Keratinocyte (primary cell): ENCODE measurements around the gene MYCL. TPM values are rescaled to one million over a fixed set of nuclear protein-coding genes. Genes with fewer than 3 reads are reported as not detected.

ENCODE experiments used
- DNase-seq: peaks from one replicate; pipeline ENCODE4 v3.0.0-alpha.2; 2011; ENCODE audit warnings: low read depth, missing footprints, low spot score
- FAIRE-seq: peaks from 2 replicates; lab custom pipeline; 2011; peaks lifted over from hg19 to GRCh38; lab: Jason Lieb, UNC
- H2AFZ ChIP-seq: 2 replicates; pipeline ENCODE4 v1.6.0; 2012; ENCODE audit warnings: low read length, control low read depth, inconsistent platforms; ENCODE audit not compliant: control insufficient read depth
- H3K27ac ChIP-seq: 2 replicates; pipeline ENCODE4 v1.5.1; 2011; ENCODE audit warnings: low read length; ENCODE audit not compliant: control insufficient read depth, insufficient read depth
- H3K27me3 ChIP-seq: 3 replicates; pipeline ENCODE4 v1.6.0; 2011; ENCODE audit warnings: low read length; ENCODE audit not compliant: control insufficient read depth, insufficient read depth; ENCODE audit errors: extremely low read depth
- H3K36me3 ChIP-seq, 2 experiments: 2 replicates in 1 of 2; 3 replicates in 1 of 2; pipeline ENCODE4 v1.5.1; 2011; ENCODE audit warnings: low read length in 2 of 2, mild to moderate bottlenecking in 1 of 2; ENCODE audit not compliant: control insufficient read depth in 2 of 2, insufficient read depth in 2 of 2; ENCODE audit errors: extremely low read depth in 1 of 2
- H3K4me1 ChIP-seq: 3 replicates; pipeline ENCODE4 v1.5.1; 2011; ENCODE audit warnings: low read length; ENCODE audit not compliant: control insufficient read depth, insufficient read depth; ENCODE audit errors: extremely low read depth
- H3K4me2 ChIP-seq: 3 replicates; pipeline ENCODE4 v1.6.0; 2011; ENCODE audit warnings: low read depth, low read length; ENCODE audit not compliant: control insufficient read depth, insufficient read depth; ENCODE audit errors: extremely low read depth
- H3K4me3 ChIP-seq, 3 experiments: fragments of 200-600 bp in 1 of 3; sonication (generic) in 1 of 3; 2 replicates in 2 of 3; 3 replicates in 1 of 3; pipeline ENCODE4 v1.5.1; 2011 to 2016; ENCODE audit warnings: low read length in 3 of 3, mild to moderate bottlenecking in 3 of 3, control low read depth in 2 of 3, inconsistent platforms in 1 of 3, low read depth in 1 of 3, mixed read lengths in 1 of 3, mixed run types in 1 of 3, moderate library complexity in 1 of 3; ENCODE audit not compliant: control insufficient read depth in 2 of 3, insufficient read depth in 2 of 3; ENCODE audit errors: extremely low read depth in 1 of 3
- H3K79me2 ChIP-seq: 2 replicates; pipeline ENCODE4 v1.6.0; 2012; ENCODE audit warnings: low read length; ENCODE audit not compliant: control insufficient read depth, insufficient read depth
- H3K9ac ChIP-seq: 3 replicates; pipeline ENCODE4 v1.6.0; 2011; ENCODE audit warnings: low read length; ENCODE audit not compliant: control insufficient read depth, insufficient read depth; ENCODE audit errors: extremely low read depth
- H3K9me1 ChIP-seq: 3 replicates; pipeline ENCODE4 v1.6.0; 2011; ENCODE audit warnings: low read length; ENCODE audit not compliant: control insufficient read depth, insufficient read depth; ENCODE audit errors: extremely low read depth
- H3K9me3 ChIP-seq: 2 replicates; pipeline ENCODE4 v1.5.1; 2012; ENCODE audit warnings: low read depth, low read length; ENCODE audit not compliant: control insufficient read depth
- H4K20me1 ChIP-seq: 3 replicates; pipeline ENCODE4 v1.6.0; 2011; ENCODE audit warnings: low read length; ENCODE audit not compliant: control insufficient read depth, insufficient read depth; ENCODE audit errors: extremely low read depth
- CTCF ChIP-seq, 3 experiments: IDR thresholded peaks in 1 of 3; conservative IDR thresholded peaks in 1 of 3; optimal IDR thresholded peaks in 1 of 3; 2 replicates in 2 of 3; 3 replicates in 1 of 3; pipeline versions ENCODE3 to v1.5.1; 2011; ENCODE audit warnings: low read length in 3 of 3, mild to moderate bottlenecking in 3 of 3, moderate library complexity in 2 of 3, control low read depth in 1 of 3, inconsistent platforms in 1 of 3; ENCODE audit not compliant: insufficient read depth in 2 of 3; ENCODE audit errors: extremely low read depth in 1 of 3
- EZH2 ChIP-seq: IDR thresholded peaks from one replicate; pipeline ENCODE4 v1.6.1; 2012; ENCODE audit warnings: inconsistent platforms, mild to moderate bottlenecking, low read length, moderate library complexity
- dilution Hi-C: fragments of 300-500 bp; cut with MboI; formaldehyde crosslinking; loops from one replicate; pipeline ENCODE4 v1.7.0; 2020; ENCODE audit warnings: low sequenced_read_pairs; ENCODE audit not compliant: extremely low pct_ligation_motif_present
- polyA plus RNA-seq, 5 experiments: library from polyadenylated mRNA; depleted of rRNA in 3 of 5; stranded (reverse) in 3 of 5; stranded (forward) in 1 of 5; unstranded in 1 of 5; fragments of >200 nt; gene quantifications; 1 replicate in 1 of 5; 2 replicates in 3 of 5; 3 replicates in 1 of 5; pipeline versions ENCODE4 v1.2.1 to v1.2.3, GENCODE V29; 2011 to 2012; ENCODE audit warnings: missing spikeins in 2 of 5, low read depth in 1 of 5, low replicate concordance in 1 of 5

The MYCL gene
- polyA plus RNA-seq, 1 donor (not counting 4 experiments of a cell fraction or from before 2014, with no cell fraction given): 5.4 TPM

- FAIRE-seq: no peak
- no peak overlapping the region for H3K4me3 ChIP-seq
- H3K9ac ChIP-seq: no peak overlapping the region
- no peak overlapping the region for H3K4me2 ChIP-seq
- no peak for DNase-seq
- H2AFZ ChIP-seq: no peak overlapping the region
- no peaks in the 10 kb centered on the region for H3K27me3 ChIP-seq
- no peaks in the 10 kb centered on the region for H4K20me1 ChIP-seq
- TF ChIP-seq CTCF (optimal IDR thresholded peaks at IDR 0.05 in 1 of 3, IDR thresholded peaks at IDR 0.05 in 1 of 3, conservative IDR thresholded peaks at IDR 0.05 in 1 of 3; ENCODE audit: extremely low read depth in 1 of 3, insufficient read depth in 2 of 3, low read length in 3 of 3) (no peak), EZH2 (no peak)
- H3K9me1 ChIP-seq: no peaks in the 10 kb centered on the region
- H3K4me1 ChIP-seq: peaks cover 15% of the 10 kb centered on the region
- H3K27ac ChIP-seq: no peak overlapping the region
- no peaks in the 10 kb centered on the region for H3K79me2 ChIP-seq
- no peaks in the 10 kb centered on the region for H3K36me3 ChIP-seq
- H3K9me3 ChIP-seq: no peaks in the 10 kb centered on the region
- dilution Hi-C loops: no loop called here
Measured at GRCh38 chr1:39922251-39922688, 20.6 kb upstream of the MYCL start.

GRCh38 chr1:39919545-39919944 is 17.8 kb upstream of the MYCL start:
- Histone ChIP-seq H3K36me3 (no peaks in the 10 kb centered on the region), H3K4me2 (no peak overlapping the region), H4K20me1 (no peaks in the 10 kb centered on the region), H3K9me3 (no peaks in the 10 kb centered on the region), H3K79me2 (no peaks in the 10 kb centered on the region), H2AFZ (no peak overlapping the region), H3K4me1 (no peaks in the 10 kb centered on the region), H3K4me3 (no peak overlapping the region), H3K9ac (no peak overlapping the region), H3K27ac (no peak overlapping the region), H3K27me3 (no peaks in the 10 kb centered on the region), H3K9me1 (no peaks in the 10 kb centered on the region)
- FAIRE-seq (peak; percentile 97), DNase-seq (no peak)
- TF ChIP-seq EZH2 (no peak), CTCF (optimal IDR thresholded peaks at IDR 0.05 in 1 of 3, IDR thresholded peaks at IDR 0.05 in 1 of 3, conservative IDR thresholded peaks at IDR 0.05 in 1 of 3; ENCODE audit: extremely low read depth in 1 of 3, insufficient read depth in 2 of 3, low read length in 3 of 3) (peak; percentile 58 to 70 (median 70))
- dilution Hi-C loops: no loop called here
